Renal cortical epithelial cell (primary cell): ENCODE data around the gene TGFB1. TPM values are rescaled to one million over a fixed set of nuclear protein-coding genes. Genes with fewer than 3 reads are reported as not detected.
A peak's percentile ranks its signal among the peaks of the same experiment; 100 is the strongest.
"Not testable (repeated sequence)": the region's sequence is repeated elsewhere in the genome, so short reads cannot be mapped to it uniquely, and the experiment has no call there.

Experiments
- DNase-seq: peaks from one replicate; pipeline ENCODE4 v3.0.0-alpha.2; 2011; ENCODE audit warnings: low read depth
- total RNA-seq: library from RNA; depleted of rRNA; stranded (reverse); fragments of >200 nt; gene quantifications from 2 replicates; pipeline ENCODE4 v1.2.3, GENCODE V29; 2014

The TGFB1 gene
- total RNA-seq, 1 donor from 2014 or later: 44.8 TPM

- no peak for DNase-seq
Measured at GRCh38 chr19:41369769-41370168, 16.0 kb upstream of the TGFB1 start.

GRCh38 chr19:41367848-41368301 is 14.2 kb upstream of the TGFB1 start:
- DNase-seq: peak; percentile 96

- no peak for DNase-seq
Measured at GRCh38 chr19:41366089-41366488, 12.4 kb upstream of the TGFB1 start.

- DNase-seq: no peak
Measured at GRCh38 chr19:41364524-41365391, 11.0 kb upstream of the TGFB1 start.

GRCh38 chr19:41363753-41364523 is 10.2 kb upstream of the TGFB1 start, which contains the start of gene B9D2:
TSS of gene B9D2 (minus strand) at chr19:41364149. CDS start at chr19:41363519, 630 bp downstream.
- peak; percentile 94 for DNase-seq

- no peak for DNase-seq
Measured at GRCh38 chr19:41363371-41363752, 9.6 kb upstream of the TGFB1 start.

- peak; percentile 49 for DNase-seq
Measured at GRCh38 chr19:41362143-41362847, 8.6 kb upstream of the TGFB1 start.

DNA sequence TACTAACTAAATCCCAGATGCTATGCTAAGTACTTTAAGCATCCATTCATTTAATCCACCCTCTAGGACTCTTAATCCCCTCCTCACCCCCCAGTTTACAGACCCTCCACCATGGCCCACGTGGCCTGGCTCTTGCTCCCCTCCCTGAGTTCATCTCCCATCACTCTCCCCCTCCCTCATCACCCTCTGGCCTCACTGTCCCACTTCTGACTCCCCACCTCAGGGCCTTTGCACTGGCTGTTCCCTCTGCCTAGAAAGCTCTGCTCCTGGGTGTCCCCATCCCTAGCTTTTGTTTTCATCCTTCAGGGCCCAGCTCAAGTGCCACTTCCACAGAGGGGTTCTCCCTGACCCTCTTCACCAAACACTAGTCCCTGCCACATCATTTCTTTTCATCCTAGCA is 6.0 kb upstream of the TGFB1 start:
- no peak for DNase-seq

DNA sequence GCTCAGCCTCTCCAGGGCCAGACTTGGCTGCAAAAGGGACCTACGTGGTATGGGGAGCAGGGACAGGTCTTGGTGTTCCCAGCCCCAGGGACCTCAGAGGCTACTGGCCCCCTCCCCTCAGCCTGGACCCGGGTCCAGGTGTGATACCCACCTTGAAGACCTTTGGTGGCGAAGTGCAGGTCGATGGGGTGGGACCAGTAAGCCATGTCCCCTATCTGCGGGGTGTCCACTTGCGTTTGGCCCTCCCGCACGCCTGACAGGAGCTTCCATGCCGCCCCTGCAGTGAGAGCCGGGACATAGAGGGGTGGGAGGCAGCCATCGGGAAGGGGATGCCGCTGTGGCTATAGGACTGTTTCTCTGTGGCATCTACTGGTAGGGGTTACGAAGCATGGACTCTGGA is 4.0 kb upstream of the TGFB1 start:
- DNase-seq: no peak

DNA sequence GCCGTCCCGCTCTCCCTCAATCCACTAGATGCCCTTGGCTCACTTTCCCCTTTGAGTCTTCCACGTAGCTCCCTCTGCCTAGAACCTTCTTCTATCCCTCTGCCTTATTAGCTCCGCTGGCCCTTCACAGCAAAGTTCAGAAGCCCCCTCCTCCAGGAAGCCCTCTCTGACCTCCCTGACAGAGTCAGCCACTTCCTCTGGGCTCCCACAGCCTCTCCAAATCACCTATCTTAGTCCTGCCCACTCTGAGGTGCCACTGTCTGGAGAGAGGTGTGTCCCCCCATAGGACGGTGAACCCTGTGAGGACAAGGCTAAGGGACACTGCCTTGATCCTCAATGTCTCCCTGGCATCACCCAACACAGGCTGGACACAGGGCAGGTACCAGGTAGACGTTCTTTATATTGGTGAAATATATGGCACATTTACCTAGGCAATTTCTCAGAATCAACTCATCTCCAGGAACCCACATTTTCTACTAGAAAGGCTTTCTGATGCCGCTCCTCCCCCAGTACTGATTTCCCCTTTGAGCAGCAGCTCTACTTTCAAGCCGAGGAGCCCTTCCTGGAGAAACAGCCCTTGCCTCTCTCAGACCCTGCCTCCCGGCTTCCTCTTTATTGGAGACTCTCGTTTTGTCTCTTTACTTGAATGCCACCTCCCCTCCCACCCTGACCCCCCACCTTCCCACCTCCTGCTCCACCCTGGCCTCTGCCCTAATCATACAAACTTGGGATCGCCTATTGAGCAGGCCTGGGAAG is 3.4 kb upstream of the TGFB1 start:
- DNase-seq: no peak

GRCh38 chr19:41355802-41356201 is 2.1 kb upstream of the TGFB1 start:
- DNase-seq: no peak

GRCh38 chr19:41355035-41355434 is 1.3 kb upstream of the TGFB1 start:
- no peak for DNase-seq

DNA sequence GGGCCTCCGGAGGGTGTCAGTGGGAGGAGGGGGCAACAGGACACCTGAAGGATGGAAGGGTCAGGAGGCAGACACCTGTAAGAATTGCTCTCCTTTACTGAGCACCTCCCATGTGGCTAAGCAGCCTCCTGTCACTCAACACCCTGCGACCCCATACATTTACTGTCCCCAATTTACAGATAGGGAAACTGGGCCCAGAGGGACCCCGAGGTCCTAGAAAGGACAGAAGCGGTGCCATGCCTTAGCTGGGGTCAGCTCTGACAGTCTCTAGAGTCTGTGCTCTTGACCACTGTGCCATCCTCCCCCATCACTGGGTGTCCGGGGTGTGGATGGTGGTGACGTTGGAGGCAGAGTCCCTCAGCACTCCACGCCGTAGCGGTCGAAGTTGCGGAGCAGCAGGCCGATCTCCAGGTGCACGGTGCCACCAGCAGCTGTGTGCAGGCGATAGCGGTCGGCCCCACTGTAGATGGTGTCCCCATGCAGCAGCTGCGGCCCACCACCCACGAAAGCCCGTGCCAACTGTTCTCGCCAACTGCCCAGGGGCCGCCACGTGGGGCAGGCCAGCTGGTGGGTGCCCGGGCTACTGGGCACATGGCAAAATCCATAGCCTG is 726 bp upstream of the TGFB1 start:
- DNase-seq: no peak

DNA sequence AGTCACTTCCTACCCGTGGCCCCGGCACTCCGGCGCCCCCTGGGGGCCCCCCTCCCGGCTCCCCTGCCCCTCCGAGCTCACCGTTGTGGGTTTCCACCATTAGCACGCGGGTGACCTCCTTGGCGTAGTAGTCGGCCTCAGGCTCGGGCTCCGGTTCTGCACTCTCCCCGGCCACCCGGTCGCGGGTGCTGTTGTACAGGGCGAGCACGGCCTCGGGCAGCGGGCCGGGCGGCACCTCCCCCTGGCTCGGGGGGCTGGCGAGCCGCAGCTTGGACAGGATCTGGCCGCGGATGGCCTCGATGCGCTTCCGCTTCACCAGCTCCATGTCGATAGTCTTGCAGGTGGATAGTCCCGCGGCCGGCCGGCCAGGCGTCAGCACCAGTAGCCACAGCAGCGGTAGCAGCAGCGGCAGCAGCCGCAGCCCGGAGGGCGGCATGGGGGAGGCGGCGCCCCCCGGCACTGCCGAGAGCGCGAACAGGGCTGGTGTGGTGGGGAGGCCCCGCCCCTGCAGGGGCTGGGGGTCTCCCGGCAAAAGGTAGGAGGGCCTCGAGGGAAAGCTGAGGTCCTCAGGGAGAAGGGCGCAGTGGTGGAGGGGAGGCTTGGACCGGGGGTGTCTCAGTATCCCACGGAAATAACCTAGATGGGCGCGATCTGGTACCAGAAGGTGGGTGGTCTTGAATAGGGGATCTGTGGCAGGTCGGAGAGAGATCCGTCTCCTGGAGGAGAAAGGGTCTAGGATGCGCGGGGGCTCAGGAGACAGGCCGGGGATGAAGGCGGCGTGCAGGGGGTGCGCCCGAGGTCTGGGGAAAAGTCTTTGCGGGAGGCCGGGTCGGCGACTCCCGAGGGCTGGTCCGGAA is 885 bp downstream of the TGFB1 start:
- peak; percentile 22 for DNase-seq

DNA sequence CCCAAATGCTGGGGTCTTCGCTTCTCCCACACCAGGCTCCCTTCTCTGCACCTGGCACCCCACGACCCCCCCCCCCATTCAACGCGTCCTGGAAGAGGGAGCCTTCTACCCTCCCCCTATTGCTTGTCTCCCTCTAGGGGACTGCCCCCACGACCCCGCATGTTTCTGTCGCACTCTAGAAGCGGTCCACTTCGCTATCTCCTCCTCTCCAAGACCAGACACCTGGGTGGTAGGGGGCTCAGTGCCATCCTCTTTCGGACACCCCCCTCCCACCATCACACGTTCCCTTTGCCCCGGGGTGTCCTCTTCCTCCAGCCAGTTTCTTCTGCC is 1.5 kb downstream of the TGFB1 start:
- no peak for DNase-seq

DNA sequence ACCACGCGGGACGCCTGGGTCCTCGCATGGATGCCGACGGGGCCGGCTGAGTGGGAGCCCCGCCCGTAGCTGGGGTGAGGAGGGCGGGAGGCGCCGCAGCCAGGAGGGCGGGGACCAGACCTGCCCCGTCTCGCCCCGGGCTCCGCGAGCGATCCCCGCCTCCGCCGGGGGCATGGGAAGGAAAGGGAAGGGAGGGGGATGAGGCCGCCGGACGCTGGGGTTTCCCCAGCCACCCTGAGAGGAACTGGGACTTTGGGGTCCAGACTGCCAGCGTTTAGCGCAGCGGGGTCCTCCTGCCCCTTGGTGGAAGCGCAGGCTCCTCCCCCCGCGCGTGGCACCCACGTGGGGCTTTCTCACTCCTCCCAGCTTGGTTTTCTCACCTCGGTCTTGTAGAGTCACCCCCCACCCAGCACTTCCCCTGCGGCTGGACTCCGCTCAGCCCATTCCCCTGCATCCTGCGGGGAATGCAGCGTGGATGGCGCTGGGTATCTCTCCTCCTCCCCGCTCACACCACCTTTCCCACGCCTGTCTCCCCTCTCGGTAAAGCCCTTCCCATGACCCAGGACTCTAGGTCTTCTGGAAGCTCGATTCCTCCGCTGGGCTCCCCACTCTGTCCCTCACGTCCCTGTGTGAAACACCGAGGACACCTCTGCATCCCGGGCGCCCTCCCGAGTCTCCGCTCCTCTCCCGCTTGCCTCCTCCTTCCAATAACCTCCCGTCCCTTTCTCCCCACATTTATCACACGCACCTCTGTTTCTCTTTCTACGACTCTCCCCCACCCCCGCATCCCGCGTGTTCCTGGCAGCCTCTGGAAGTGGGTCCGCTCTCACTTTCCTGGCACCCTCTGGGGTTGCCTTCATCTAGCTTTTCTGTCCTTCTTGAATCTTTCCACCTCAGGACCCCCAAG is 2.1 kb downstream of the TGFB1 start:
- DNase-seq: no peak

DNA sequence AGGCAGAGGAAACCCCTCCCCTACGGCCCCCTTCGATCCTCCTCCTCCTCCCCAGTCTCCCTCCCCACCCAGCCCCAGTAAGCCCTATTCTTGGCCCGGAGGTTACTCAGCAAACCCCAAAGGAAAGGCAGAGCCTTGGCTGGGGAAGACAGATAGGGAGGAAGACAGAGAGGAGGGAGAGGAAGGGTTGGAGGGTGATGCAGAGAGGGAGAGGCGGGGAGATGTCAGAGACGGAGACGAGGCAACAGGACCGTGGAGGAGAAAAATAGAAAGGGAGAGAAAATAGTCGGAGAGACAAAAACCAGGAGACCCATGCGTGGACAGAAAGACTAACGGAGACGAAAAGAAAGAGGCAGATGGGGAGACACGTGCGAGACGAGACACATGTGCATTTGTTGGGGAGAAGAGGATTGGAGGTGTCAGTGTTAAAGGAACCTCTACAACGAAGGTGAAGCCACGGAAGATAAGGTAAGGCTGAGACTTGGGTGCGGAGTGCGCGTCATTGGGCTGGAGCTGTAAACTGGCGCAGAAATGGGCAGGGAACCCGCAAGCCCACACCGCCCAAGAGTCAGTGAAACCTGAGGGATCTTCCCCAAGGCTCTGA is 2.9 kb downstream of the TGFB1 start:
- no peak for DNase-seq

- DNase-seq: not testable (repeated sequence)
Measured at GRCh38 chr19:41346916-41347315, 6.8 kb downstream of the TGFB1 start.

DNA sequence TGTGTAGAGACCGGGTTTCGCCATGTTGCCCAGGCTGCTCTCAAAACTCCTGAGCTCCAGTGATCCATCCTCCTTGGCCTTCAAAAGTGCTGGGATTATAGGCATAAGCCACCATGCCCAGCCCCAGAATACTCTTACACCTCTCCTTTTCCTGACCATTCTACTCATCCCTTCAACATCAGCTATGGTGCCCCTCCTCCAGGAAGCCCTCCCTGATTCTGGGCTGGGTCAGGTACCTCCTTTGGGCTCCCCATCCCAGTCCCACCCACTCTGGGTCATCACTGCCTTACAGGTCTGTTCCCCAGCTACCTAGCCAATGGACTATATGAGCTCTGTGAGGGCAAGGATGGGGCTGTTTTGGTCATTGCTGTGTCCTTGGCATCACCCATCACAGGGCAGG is 9.6 kb downstream of the TGFB1 start:
- DNase-seq: no peak
